GM12891 (cell line): ENCODE data around the gene BRI3BP.
"Not testable (repeated sequence)": the region's sequence is repeated elsewhere in the genome, so short reads cannot be mapped to it uniquely, and the experiment has no call there.

ENCODE experiments used
- DNase-seq: peaks from one replicate; pipeline ENCODE4 v3.0.0; 2011; ENCODE audit warnings: low spot score; ENCODE audit not compliant: insufficient read length
- FAIRE-seq: peaks from 2 replicates; lab custom pipeline; 2011; peaks lifted over from hg19 to GRCh38; lab: Jason Lieb, UNC
- PAX5 ChIP-seq: IDR thresholded peaks from 2 replicates; pipeline ENCODE4 v1.6.1; 2011; ENCODE audit warnings: low read length, moderate library complexity, mild to moderate bottlenecking; ENCODE audit not compliant: insufficient read depth, severe bottlenecking
- POLR2A ChIP-seq: IDR thresholded peaks from 2 replicates; pipeline ENCODE4 v1.6.1; 2011; ENCODE audit warnings: low read depth, low read length, control low read depth
- POLR2AphosphoS5 ChIP-seq: IDR thresholded peaks from 2 replicates; pipeline ENCODE4 v1.6.1; 2011; ENCODE audit warnings: low read depth, low read length, control low read depth
- POU2F2 ChIP-seq: IDR thresholded peaks from 2 replicates; pipeline ENCODE4 v1.6.1; 2011; ENCODE audit warnings: low read depth, mild to moderate bottlenecking, control low read depth, low read length, moderate library complexity
- SPI1 ChIP-seq: IDR thresholded peaks from 2 replicates; pipeline ENCODE4 v1.6.1; 2011; ENCODE audit warnings: low read depth, low read length, control low read depth
- TAF1 ChIP-seq: IDR thresholded peaks from 2 replicates; pipeline ENCODE4 v1.6.1; 2011; ENCODE audit warnings: low read depth, low read length, control low read depth

The BRI3BP gene

DNA sequence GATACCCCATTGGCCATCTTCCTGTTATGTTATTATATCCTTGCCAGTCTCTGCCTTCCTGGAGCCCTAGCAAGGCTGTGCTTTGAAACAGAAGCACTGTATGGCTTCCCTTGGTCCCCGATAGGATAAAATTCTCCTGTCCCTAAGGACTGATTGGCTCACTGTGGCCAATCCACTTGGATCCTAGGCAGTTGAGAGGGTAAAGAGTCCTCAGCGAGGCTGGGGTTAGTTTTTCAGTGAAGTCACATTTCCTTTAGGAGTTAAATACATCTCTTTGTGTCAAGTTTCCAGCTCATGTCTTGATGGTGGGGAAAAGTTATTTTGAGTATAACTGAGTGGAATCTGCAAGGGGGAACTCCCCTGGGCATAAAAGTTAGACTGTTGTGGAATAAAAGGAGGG is 79.1 kb downstream of the BRI3BP start:
- DNase-seq: no peak
- FAIRE-seq: no peak
- TF ChIP-seq POLR2AphosphoS5: no peak
- TF ChIP-seq POU2F2: no peak
- TF ChIP-seq POLR2A: no peak
- TF ChIP-seq PAX5: no peak
- TF ChIP-seq TAF1: no peak
- no peak for TF ChIP-seq SPI1

DNA sequence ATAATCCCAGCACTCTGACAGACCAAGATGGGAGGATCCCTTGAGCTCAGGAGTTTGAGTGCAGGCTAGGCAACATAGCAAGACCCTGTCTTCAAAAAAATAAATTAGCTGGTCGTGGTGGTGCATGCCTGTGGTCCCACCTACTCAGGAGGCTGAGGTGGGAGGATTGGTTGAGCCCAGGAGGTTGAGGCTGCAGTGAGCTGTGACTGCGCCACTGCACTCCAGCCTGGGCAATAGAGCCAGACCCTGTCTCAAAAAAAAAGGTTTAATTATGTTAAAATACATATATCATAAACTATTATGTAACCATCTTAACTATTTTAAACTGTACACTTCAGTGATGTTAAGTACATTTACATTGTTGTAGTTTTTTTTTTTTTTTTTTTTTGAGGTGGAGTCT is 80.8 kb downstream of the BRI3BP start:
- FAIRE-seq, DNase-seq: not testable (repeated sequence)

DNA sequence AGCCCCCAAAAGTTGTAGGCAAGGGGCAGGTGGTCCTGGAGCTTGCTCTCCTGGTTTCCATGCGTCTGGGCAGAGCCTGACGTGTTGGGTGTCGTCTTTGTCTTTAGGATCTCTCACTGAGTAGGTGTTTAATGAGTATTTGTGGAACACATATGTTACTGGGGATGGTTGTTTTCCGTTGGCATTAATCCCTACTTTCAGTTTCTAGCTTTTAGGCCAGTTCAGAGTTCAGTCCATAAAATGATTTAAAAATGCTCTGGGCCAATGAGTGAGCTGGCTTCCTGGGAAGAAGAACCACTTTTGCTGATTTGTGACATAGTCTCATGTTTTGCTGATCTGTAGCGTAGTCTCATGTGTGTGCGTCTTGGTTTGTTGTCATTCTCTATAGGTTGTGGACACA is 82.7 kb downstream of the BRI3BP start:
- FAIRE-seq: no peak
- TF ChIP-seq TAF1 (no peak), POU2F2 (no peak), PAX5 (no peak), POLR2AphosphoS5 (no peak)
- DNase-seq: no peak

DNA sequence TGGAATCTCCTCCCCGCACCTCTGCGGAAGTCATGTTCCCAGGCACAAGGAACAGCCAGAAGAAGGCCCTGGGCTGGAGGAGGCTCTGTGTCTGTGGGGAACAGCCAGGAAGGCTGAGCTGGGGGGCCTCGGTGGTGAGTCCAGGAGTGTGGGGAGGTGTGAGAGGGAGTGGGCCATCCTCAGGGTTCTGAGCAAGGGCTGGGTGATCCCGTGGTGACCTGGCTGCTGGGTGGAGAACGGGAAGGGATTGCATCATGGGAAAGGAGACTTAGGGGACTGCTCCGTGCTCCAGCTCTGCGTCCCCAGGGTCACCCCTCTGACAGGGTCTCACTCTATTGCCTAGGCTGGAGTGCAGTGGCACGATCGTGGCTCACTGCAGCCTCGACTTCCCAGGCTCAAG is 85.6 kb downstream of the BRI3BP start:
- no peak for DNase-seq
- TF ChIP-seq PAX5 (no peak), TAF1 (no peak), POU2F2 (no peak), POLR2A (no peak), SPI1 (no peak), POLR2AphosphoS5 (no peak)
- FAIRE-seq: no peak

DNA sequence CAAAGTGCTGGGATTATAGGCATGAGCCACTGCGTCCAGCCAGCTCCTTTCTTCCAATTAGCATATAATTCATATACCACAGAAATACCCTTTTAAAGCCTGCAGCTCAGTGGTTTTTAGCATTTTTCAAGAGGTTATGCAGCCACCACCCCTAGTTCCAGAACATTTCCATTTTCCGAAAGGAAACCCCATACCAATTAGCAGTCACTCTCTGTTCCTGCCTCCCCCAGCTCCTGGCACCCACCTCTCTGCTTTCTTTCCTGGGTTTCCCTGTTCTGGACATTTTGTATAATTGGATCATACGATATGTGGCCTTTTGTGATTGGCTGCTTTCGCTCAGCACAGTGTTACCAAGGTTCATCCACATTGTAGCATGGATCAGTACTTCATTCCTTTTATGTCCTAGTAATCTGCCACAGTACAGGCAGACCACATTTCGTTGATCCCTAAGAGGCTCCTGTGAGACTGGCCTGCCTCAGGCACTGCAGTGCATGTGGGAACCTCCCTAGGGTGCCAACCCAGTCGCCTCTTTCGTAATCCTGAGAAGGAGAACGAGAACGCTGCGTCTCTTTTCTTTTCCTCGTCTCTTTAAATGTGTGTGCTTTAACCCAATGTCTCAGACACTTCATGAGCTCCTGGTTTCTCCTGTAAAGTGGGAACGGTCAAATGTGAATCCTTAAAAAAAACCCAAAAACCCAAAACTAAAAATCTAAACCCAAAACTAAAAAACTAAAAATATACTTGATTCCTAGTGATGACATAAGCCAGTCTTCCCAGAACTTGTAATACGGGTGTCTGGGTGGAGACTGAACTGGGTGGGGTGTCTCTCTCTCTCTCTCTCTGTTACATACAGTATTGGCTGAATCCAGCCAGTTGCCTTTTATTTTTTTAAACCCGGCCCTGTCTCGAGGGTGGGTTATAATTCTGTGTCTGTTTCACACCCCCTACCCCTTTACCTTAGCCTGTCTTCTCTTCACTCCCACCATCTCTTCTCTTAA is 86.5 kb downstream of the BRI3BP start:
- DNase-seq (no peak), FAIRE-seq (no peak)
- no peak for TF ChIP-seq SPI1
- TF ChIP-seq TAF1: no peak
- no peak for TF ChIP-seq POLR2AphosphoS5
- no peak for TF ChIP-seq PAX5
- no peak for TF ChIP-seq POU2F2
- TF ChIP-seq POLR2A: no peak
